ENCODE data around the gene SLC22A23. TPM values are rescaled to one million over a fixed set of nuclear protein-coding genes. Genes with fewer than 3 reads are reported as not detected.

SLC22A23 gene
- total RNA-seq, 1 experiment from 2014 or later = 6.8 TPM

- Histone ChIP-seq H3K9ac (ENCODE audit: extremely low read depth, insufficient read length, low read length) (no peak overlapping the region), H3K14ac (ENCODE audit: insufficient read depth, low read length) (no peak overlapping the region), H3K4me2 (ENCODE audit: insufficient read depth, insufficient read length, low read length) (no peak overlapping the region)
These were observed 222.9 kb downstream of the SLC22A23 start for GRCh38 chr6:3233904-3234303.

More at GRCh38 chr6:3233904-3234303, 222.9 kb downstream of the SLC22A23 start:
- Histone ChIP-seq H3K23ac (ENCODE audit: insufficient read length, low read depth, low read length) (no peak overlapping the region), H4K8ac (replicated peaks; ENCODE audit: insufficient read length, low read depth, low read length) (no peak overlapping the region), H4K20me1 (ENCODE audit: control insufficient read depth, insufficient read depth, insufficient read length) (no peaks in the 10 kb centered on the region), H3K9me3 (ENCODE audit: control insufficient read depth, low read depth, low read length) (no peaks in the 10 kb centered on the region), H3K4ac (ENCODE audit: low read depth, low read length) (no peak overlapping the region), H3K18ac (ENCODE audit: insufficient read length, low read depth, low read length) (no peak overlapping the region), H2AFZ (ENCODE audit: low read length) (no peak overlapping the region), H3K27me3 (ENCODE audit: insufficient read depth, low read length) (no peaks in the 10 kb centered on the region; the same call in 1 of the 2 replicates), H3K23me2 (ENCODE audit: insufficient read length, low read depth, low read length, poor library complexity, severe bottlenecking) (peaks cover 26% of the 10 kb centered on the region), H4K91ac (ENCODE audit: insufficient read length, low read depth, low read length) (no peak overlapping the region), H3K27ac (ENCODE audit: insufficient read length, low read depth, low read length) (no peak overlapping the region), H2BK20ac (ENCODE audit: low read depth, low read length, poor library complexity, severe bottlenecking) (no peak overlapping the region), H2BK15ac (ENCODE audit: low read depth, low read length) (no peak overlapping the region), H3T11ph (ENCODE audit: low read length) (no peak overlapping the region), H3K56ac (ENCODE audit: insufficient read length, low read depth, low read length) (no peak overlapping the region), H2BK12ac (ENCODE audit: insufficient read length, low read depth, low read length) (no peak overlapping the region), H2AK5ac (ENCODE audit: insufficient read length, low read length) (no peak overlapping the region), H3K4me1 (ENCODE audit: insufficient read depth, low read length) (peaks cover 11% of the 10 kb centered on the region; the same call in 1 of the 2 replicates), H4K5ac (ENCODE audit: insufficient read length, low read depth, low read length) (no peak overlapping the region), H2BK120ac (ENCODE audit: low read depth, low read length, poor library complexity, severe bottlenecking) (no peak overlapping the region), H3K79me2 (ENCODE audit: insufficient read depth, low read length) (no peaks in the 10 kb centered on the region), H2BK5ac (ENCODE audit: insufficient read length, low read length) (no peak overlapping the region), H3K79me1 (ENCODE audit: insufficient read depth, low read depth, low read length, poor library complexity, severe bottlenecking) (no peaks in the 10 kb centered on the region)
- H3K9me3 Mint-ChIP-seq = peaks cover 0 to 2% of the 10 kb centered on the region in 2 experiments; a peak in 1 of 5 replicates
- H3K27me3 Mint-ChIP-seq (ENCODE audit: low read depth) = peaks cover 39% of the 10 kb centered on the region
- no peak overlapping the region for H3K27ac Mint-ChIP-seq
- no CpG with 5 or more reads among the region's 3 CpGs for WGBS (ENCODE audit: extremely low coverage, insufficient read length, low lambda C conversion rate)
- no peak overlapping the region for H3K4me3 Mint-ChIP-seq
- DNase-seq = no peak
- TF ChIP-seq CTCF (conservative IDR thresholded peaks at IDR 0.05) = no peak
- peaks cover 45 to 46% of the 10 kb centered on the region in 2 experiments for H3K4me1 Mint-ChIP-seq
- H3K36me3 Mint-ChIP-seq (ENCODE audit: insufficient read depth in 1 of 3, low read depth in 3 of 3) = no peaks in the 10 kb centered on the region
